NCI-H2227 treated with DMSO at 0.1 percent for 48 hours (cell line): ENCODE data around the gene ARFGAP2.
A peak's percentile ranks its signal among the peaks of the same experiment; 100 is the strongest.

Experiments
- DNase-seq: peaks from one replicate; lab custom pipeline; 2025; lab: John Stamatoyannopoulos, UW

Gene ARFGAP2

GRCh38 chr11:47148270-47148669 lies 28.4 kb downstream of the ARFGAP2 start:
- DNase-seq, result no peak

DNA sequence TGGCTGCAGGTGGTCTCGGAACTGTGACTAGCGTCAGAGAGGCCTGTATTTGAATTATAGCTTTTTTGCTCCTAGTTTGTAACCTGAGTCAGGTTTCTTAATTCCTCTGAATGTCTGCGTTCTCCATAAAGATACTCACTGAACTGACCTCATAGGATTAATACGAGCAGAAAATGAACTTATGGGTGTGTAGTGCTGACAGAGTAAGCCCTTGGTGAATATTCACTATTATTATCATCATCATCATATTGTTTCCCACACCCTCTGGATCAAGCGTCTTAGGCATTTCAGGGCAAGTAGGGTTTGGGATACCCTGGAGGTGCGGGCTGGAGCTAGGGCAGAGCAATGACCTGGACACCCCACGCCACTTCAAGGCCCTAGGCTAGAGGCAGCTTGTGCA lies 29.0 kb downstream of the ARFGAP2 start:
- DNase-seq, result no peak

- no peak for DNase-seq
These were observed 29.4 kb downstream of the ARFGAP2 start for GRCh38 chr11:47147250-47147649.

DNA sequence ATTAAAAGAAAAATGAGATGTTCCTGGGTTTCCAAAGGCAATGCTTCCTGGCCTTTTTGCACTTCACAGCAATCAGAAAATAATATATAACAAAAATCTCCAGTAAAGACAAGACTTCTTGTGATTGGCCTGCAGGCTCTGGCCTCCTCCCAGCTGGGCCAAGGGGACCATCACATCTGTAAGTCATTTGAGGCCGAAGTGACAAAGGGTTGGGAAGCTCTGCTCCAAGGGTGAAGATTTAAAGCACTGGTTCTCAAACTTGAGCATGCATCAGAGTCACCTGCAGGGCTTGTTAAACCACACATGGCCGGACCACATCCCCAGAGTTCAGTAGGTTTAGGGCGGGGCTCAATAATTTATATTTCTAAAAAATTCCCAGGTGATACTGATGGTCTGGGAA lies 32.1 kb downstream of the ARFGAP2 start:
- DNase-seq, result no peak

DNA sequence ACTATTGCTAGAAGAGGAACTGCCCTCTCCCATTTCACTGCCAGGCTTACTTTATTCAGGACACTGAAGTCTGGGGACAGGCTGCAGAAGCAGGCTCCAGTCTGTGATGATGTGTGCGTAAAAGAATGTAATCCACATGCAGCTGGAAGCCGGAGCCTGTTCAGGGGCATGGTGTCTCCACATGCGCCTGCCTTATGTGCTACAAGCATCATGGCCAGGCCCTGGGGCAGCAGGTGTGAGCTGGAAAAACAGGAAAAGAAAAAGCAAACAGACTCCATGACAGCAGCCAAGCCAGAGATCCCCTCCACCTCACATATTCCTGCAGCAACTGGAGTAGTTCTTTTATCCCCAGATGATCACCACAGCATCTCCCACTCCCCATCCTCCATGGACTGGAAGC lies 33.4 kb downstream of the ARFGAP2 start:
- DNase-seq, result no peak

DNA sequence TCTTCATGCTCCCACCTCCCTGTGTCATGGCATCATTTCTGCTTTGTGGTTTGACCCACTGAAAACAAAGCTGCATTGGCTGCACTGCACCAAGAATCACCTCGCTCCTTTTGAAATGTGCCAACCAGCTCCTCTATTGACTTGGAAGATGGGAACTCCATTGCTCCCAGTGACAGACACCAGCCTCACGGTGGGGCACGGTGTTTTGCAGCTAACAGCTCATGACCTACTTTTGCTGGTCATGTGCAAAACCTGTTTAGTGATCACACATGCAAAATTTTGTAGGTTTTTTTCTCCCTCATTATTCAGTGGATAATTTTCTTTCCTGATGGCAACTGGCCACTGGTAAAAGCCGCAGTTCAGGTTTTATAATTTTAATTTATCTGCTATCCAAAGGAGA lies 36.8 kb downstream of the ARFGAP2 start:
- DNase-seq, result no peak

- DNase-seq, result no peak
These were observed 39.2 kb downstream of the ARFGAP2 start for GRCh38 chr11:47137476-47137875.

DNA sequence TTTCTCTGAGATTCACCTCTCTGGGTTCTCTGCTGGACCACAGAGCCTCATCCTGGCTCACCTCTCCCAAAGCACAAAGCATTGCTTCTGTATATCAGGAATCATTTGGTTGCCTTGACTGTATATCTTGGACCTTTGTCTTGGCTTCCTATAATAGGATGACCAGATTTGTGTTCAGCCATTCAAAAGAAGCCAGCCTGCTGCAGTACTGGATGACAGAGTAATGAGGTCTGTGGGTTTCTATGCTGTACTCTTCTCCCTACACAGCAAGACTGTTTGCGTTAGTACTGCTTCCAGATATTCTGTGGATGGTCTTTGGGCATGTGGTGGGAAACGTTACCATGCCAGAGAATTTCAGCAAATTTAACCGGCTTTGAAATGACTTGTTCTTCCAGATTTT lies 39.8 kb downstream of the ARFGAP2 start:
- no peak for DNase-seq

GRCh38 chr11:47136327-47136726 lies 40.4 kb downstream of the ARFGAP2 start:
- no peak for DNase-seq

DNA sequence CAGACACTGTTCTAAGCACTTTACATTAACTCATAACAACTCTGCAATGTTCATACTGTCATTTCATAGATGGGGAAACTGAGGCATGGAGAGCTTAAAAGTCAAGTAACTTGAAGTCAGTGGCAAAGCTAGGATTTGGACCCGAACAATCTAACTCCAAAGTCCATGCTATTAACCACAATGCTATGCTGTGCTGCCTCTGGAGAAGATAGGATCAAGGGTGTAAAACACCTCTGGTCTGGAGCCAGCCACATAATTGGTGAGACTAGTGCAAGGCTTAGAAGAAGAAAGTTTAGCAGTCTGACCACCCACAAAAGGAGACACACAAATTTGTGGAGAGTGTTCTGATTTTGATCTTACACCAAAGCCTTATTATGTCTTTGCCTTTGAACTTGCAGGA lies 43.7 kb downstream of the ARFGAP2 start:
- no peak for DNase-seq

- no peak for DNase-seq
These were observed 44.2 kb downstream of the ARFGAP2 start for GRCh38 chr11:47132490-47132889.

DNA sequence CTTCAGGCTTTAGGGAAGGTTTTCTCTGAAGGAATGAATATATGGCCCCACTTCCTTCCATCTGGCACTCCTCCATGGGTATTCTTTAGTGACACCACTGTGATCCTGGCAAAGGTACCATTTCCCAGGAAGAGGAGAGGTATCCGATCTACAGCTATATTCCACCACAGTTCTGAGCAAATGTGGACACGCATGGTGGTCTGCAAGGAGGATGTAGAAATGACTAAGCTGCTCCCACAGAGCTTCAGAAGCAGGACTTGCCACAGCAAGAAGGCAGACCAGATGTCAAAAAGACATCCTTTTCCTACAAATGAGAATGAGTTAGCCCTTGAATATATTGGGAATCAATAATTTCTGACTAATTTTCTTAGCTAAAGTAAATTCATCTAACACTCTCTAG lies 45.5 kb downstream of the ARFGAP2 start:
- DNase-seq, result no peak

DNA sequence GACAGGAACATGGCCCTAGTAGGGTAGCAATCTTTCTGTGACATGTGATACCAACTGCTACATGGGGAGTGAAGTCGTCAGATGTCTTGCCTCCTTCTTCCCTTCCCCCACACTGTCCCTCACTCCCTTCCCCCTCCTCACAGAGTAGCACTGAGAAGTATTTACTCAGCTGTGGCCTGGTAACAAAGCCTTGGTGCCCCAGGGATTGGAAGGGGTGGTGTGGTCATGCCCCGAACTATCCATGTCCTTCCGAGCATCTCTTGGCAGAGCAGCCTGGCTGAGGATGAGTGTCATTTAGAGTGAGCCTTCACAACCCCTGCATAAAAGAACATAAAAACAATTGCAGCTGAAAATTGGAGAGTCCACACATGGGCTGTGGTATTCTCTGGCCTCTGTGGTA lies 46.1 kb downstream of the ARFGAP2 start:
- no peak for DNase-seq

DNA sequence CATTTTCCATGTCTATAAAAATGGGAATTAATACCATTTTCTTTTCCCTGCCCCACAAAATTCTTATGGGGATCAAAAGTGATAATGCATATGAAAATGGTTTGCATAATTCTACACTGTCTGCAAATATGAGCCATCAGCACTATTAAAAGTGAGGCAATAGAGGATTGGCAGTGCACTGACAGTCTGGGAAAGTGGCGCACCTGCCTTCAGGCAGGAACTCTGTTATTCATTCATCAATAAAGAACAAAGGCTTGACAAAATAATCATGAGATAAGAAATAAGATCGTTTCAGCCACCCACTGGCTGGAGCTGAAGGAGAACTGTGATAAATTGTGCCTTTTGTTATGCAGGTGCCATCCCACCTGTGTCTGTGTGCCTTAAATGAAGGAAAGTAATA lies 49.5 kb downstream of the ARFGAP2 start:
- no peak for DNase-seq

- DNase-seq, result no peak
These were observed 51.6 kb downstream of the ARFGAP2 start for GRCh38 chr11:47125083-47125482.

- DNase-seq, result no peak
These were observed 52.0 kb downstream of the ARFGAP2 start for GRCh38 chr11:47124675-47125074.

DNA sequence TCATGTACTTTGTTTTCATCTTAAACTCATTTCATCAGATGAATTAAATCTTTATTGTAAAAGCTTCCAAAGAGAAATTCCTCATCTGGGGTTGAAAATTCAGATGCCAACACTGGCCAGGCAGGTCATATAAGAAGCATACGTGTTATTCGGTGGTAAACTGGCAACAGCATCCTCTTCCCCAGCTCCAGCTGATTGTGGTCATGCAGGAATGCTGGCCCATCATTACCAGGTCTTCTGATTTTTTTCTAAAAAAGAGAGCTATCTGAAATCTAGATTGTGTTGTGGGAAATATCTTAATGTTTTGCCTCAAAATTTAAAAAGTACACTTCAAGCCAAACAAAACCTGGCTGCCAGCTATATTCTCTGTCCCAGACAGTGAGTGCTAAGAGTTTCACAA lies 53.6 kb downstream of the ARFGAP2 start:
- no peak for DNase-seq

DNA sequence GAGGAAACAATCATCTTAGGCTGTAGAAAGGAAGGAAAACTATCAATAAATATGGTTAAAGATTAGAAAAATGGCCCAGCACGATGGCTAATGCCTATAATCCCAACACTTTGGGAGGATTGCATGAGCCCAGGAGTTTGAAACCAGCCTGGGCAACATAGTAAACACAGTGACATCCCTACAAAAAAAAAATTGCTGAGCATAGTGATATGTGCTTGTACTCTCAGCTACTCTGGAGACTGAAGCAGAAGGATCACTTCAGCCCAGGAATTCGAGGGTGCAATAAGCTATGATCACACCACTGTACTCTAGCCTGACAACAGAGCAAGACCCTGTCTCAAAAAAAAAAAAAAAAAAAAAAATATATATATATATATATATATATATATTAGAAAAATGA lies 54.9 kb downstream of the ARFGAP2 start:
- no peak for DNase-seq

GRCh38 chr11:47121056-47121455 lies 55.6 kb downstream of the ARFGAP2 start:
- DNase-seq, result no peak

- peak; percentile 82 for DNase-seq
These were observed 57.6 kb downstream of the ARFGAP2 start for GRCh38 chr11:47118958-47119688.
